HCT116 (cell line): ENCODE data around the gene PIAS2. TPM values are rescaled to one million over a fixed set of nuclear protein-coding genes. Genes with fewer than 3 reads are reported as not detected.

Experiments
- ATAC-seq: fragments of 200-7000 bp; cut with Tn5 transposase; 2 replicates; pipeline ENCODE4 v1.9.1; 2020; ENCODE audit warnings: mild to moderate bottlenecking, moderate library complexity
- BruUV-seq: library from RNA; stranded (reverse); fragments of 400-500 nt; replicated peaks from 2 replicates; lab custom pipeline; 2021; lab: Mats Ljungman, UMichigan
- CTCF ChIA-PET: fragments of 300-600 bp; sonication (Branson Sonifier 250); formaldehyde crosslinking; loops from one replicate; lab custom pipeline; 2021; ENCODE audit warnings: antibody characterized with exemption; lab: Charles Lee
- POLR2A ChIA-PET: fragments of 300-600, 350-600 bp; sonication (Branson Sonifier 250); formaldehyde crosslinking; loops from one replicate; lab custom pipeline; 2021; ENCODE audit warnings: antibody characterized with exemption; lab: Charles Lee
- RAD21 ChIA-PET, 2 experiments: fragments of 300-600 bp; sonication (Branson Sonifier 250); formaldehyde crosslinking; loops; one replicate each; lab custom pipeline; 2023; ENCODE audit warnings: low total read pairs in 2 of 2; ENCODE audit not compliant: uncharacterized antibody in 2 of 2, unreplicated experiment in 2 of 2, low non-redundant PET in 1 of 2; lab: Charles Lee
- DNase-seq: peaks from one replicate; pipeline ENCODE4 v3.0.0-alpha.2; 2010; ENCODE audit warnings: low read depth, low spot score
- H2AFZ ChIP-seq: fragments of 200-600 bp; shearing (Covaris generic), sonication (generic); 2 replicates; pipeline ENCODE4 v1.6.1; 2017; ENCODE audit warnings: low read depth, mixed run types, mixed read lengths, antibody characterized with exemption, low read length; ENCODE audit not compliant: poor library complexity, severe bottlenecking
- H3K27ac ChIP-seq: 2 replicates; pipeline ENCODE4 v1.5.1; 2012; ENCODE audit warnings: low read depth, low read length
- H3K27me3 ChIP-seq: fragments of 200-600 bp; sonication (generic); 2 replicates; pipeline ENCODE4 v1.6.1; 2016; ENCODE audit warnings: mixed run types, low read length, mixed read lengths; ENCODE audit not compliant: insufficient read depth
- H3K36me3 ChIP-seq, 2 experiments: fragments of 200-500 bp in 1 of 2; fragments of 200-600 bp in 1 of 2; sonication (Bioruptor generic) in 1 of 2; sonication (generic) in 1 of 2; 2 replicates each; pipeline versions ENCODE4 v1.5.1 to v1.6.1; 2014 to 2016; ENCODE audit warnings: low read length in 2 of 2, inconsistent platforms in 1 of 2, mixed read lengths in 1 of 2, mixed run types in 1 of 2; ENCODE audit not compliant: insufficient read depth in 2 of 2, control insufficient read depth in 1 of 2
- H3K4me1 ChIP-seq, 2 experiments: fragments of 200-600 bp in 1 of 2; sonication (generic) in 1 of 2; 2 replicates each; pipeline versions ENCODE4 v1.5.1 to v1.6.1; 2012 to 2017; ENCODE audit warnings: low read length in 2 of 2, inconsistent platforms in 1 of 2, mild to moderate bottlenecking in 1 of 2, mixed read lengths in 1 of 2, mixed run types in 1 of 2, moderate library complexity in 1 of 2; ENCODE audit not compliant: insufficient read depth in 2 of 2, control insufficient read depth in 1 of 2
- H3K4me2 ChIP-seq: fragments of 200-600 bp; sonication (generic); 2 replicates; pipeline ENCODE4 v1.6.1; 2017; ENCODE audit warnings: mixed run types, low read length, mixed read lengths
- H3K4me3 ChIP-seq, 2 experiments: fragments of 200-600 bp in 1 of 2; sonication (generic) in 1 of 2; replicated peaks in 1 of 2; 2 replicates each; pipeline ENCODE4 v1.5.1; 2011 to 2016; ENCODE audit warnings: low read length in 2 of 2, control low read depth in 1 of 2, low read depth in 1 of 2, mild to moderate bottlenecking in 1 of 2, mixed read lengths in 1 of 2, mixed run types in 1 of 2
- H3K79me2 ChIP-seq: fragments of 200-600 bp; sonication (generic); 2 replicates; pipeline ENCODE4 v1.6.1; 2017; ENCODE audit warnings: mild to moderate bottlenecking, mixed run types, low read length, moderate library complexity, mixed read lengths; ENCODE audit not compliant: insufficient read depth
- H3K9ac ChIP-seq: fragments of 200-600 bp; sonication (generic); 2 replicates; pipeline ENCODE4 v1.6.1; 2016; ENCODE audit warnings: low read length, mixed read lengths
- H3K9me2 ChIP-seq: fragments of 200-600 bp; sonication (generic), shearing (Covaris generic); 2 replicates; pipeline ENCODE4 v1.6.1; 2017; ENCODE audit warnings: mixed run types, mild to moderate bottlenecking, moderate library complexity; ENCODE audit not compliant: insufficient read depth
- H3K9me3 ChIP-seq, 2 experiments: fragments of 200-500 bp in 1 of 2; fragments of 200-600 bp in 1 of 2; sonication (Bioruptor generic) in 1 of 2; sonication (generic) in 1 of 2; 2 replicates each; pipeline ENCODE4 v1.6.1; 2014 to 2017; ENCODE audit warnings: low read length in 2 of 2, mixed read lengths in 2 of 2, inconsistent platforms in 1 of 2, low read depth in 1 of 2, mild to moderate bottlenecking in 1 of 2, mixed run types in 1 of 2, moderate library complexity in 1 of 2; ENCODE audit not compliant: control insufficient read depth in 1 of 2, insufficient read depth in 1 of 2
- H4K20me1 ChIP-seq: fragments of 200-600 bp; sonication (generic), shearing (Covaris generic); 2 replicates; pipeline ENCODE4 v1.6.1; 2017; ENCODE audit warnings: mixed run types, mild to moderate bottlenecking, moderate library complexity; ENCODE audit not compliant: insufficient read depth
- CBX3 ChIP-seq: IDR thresholded peaks from 2 replicates; pipeline ENCODE4 v1.6.1; 2012; ENCODE audit warnings: low read depth
- EZH2 ChIP-seq: fragments of 200-600 bp; sonication (generic); IDR thresholded peaks from 2 replicates; pipeline ENCODE4 v1.6.1; 2017; ENCODE audit warnings: antibody characterized with exemption, mixed run types
- FOSL1 ChIP-seq: IDR thresholded peaks from 2 replicates; pipeline ENCODE4 v1.6.1; 2012; ENCODE audit warnings: low read depth
- POLR2A ChIP-seq: IDR thresholded peaks from 2 replicates; pipeline ENCODE4 v1.7.0; 2011; ENCODE audit warnings: borderline replicate concordance; ENCODE audit not compliant: insufficient read depth, insufficient read length; ENCODE audit errors: extremely low read depth
- POLR2AphosphoS5 ChIP-seq: IDR thresholded peaks from 2 replicates; pipeline ENCODE4 v1.6.1; 2011; ENCODE audit warnings: mild to moderate bottlenecking, low read depth, low read length, moderate library complexity
- RAD21 ChIP-seq: IDR thresholded peaks from 2 replicates; pipeline ENCODE4 v1.6.1; 2012; ENCODE audit warnings: low read depth, mild to moderate bottlenecking
- SP1 ChIP-seq: IDR thresholded peaks from 2 replicates; pipeline ENCODE4 v1.6.1; 2012; ENCODE audit warnings: low read depth
- SRF ChIP-seq: IDR thresholded peaks from 2 replicates; pipeline ENCODE4 v1.6.1; 2012; ENCODE audit warnings: low read depth
- ZNF274 ChIP-seq: fragments of 200-500 bp; sonication (Bioruptor generic); IDR thresholded peaks from 2 replicates; pipeline ENCODE4 v1.6.1; 2014; ENCODE audit warnings: mild to moderate bottlenecking, low read depth, low read length, inconsistent platforms
- intact Hi-C: fragments of 100-400 bp; cut with micrococcal nuclease; formaldehyde crosslinking; loops from 2 replicates; pipeline ENCODE4 v1.10.0; 2022
- total RNA-seq: library from RNA; stranded (reverse); gene quantifications from one replicate; pipeline ENCODE4 v1.2.1, GENCODE V29; 2021; ENCODE audit not compliant: unreplicated experiment
- TF ChIP-seq, protein P1 (sequence below), 3 experiments: fragments of 200-600 bp in 1 of 3; sonication (generic) in 1 of 3; IDR thresholded peaks in 2 of 3; conservative IDR thresholded peaks in 1 of 3; 2 replicates each; pipeline ENCODE4 v1.5.1; 2012 to 2017; ENCODE audit warnings: low read depth in 2 of 3, low read length in 2 of 3, antibody characterized with exemption in 1 of 3, borderline replicate concordance in 1 of 3, control low read depth in 1 of 3, mild to moderate bottlenecking in 1 of 3, mixed read lengths in 1 of 3, mixed run types in 1 of 3, moderate library complexity in 1 of 3; ENCODE audit not compliant: insufficient read depth in 1 of 3
- TF ChIP-seq, protein P2 (sequence below): IDR thresholded peaks from 2 replicates; pipeline ENCODE4 v1.6.1; 2012
- TF ChIP-seq, protein P3 (sequence below): IDR thresholded peaks from 2 replicates; pipeline ENCODE4 v1.6.1; 2011; ENCODE audit warnings: mild to moderate bottlenecking, low read length, moderate library complexity; ENCODE audit not compliant: insufficient replicate concordance; ENCODE audit errors: extremely low read depth
- TF ChIP-seq, protein P4 (sequence below): IDR thresholded peaks from 2 replicates; pipeline ENCODE4 v1.6.1; 2012; ENCODE audit warnings: low read depth

Gene PIAS2
- total RNA-seq, 1 experiment from 2014 or later = 31.7 TPM

DNA sequence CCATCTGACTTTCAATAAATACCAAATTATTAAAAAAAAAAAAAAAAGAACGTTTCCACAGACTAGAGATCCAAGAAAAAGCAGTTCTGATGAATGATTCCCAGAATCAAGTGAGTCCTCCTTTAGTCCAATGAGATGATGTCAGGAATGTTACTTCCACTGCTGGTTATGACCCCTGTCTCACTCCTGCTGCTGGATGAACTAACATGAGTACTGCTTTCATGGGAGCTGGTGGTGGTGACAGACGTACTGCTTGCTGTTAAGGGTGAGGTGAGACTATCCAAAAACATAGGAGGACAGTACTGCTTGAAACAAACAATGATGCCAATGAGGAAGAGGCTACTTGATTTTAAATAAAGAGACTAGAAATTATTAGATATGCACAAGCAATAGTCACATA lies 105.0 kb downstream of the PIAS2 start:
- Histone ChIP-seq H3K36me3 (no peaks in the 10 kb centered on the region), H3K9ac (no peak overlapping the region), H3K4me1 (no peaks in the 10 kb centered on the region), H3K4me3 (no peak overlapping the region), H3K27ac (no peak overlapping the region), H2AFZ (no peak overlapping the region), H4K20me1 (no peaks in the 10 kb centered on the region), H3K79me2 (no peaks in the 10 kb centered on the region), H3K9me2 (no peaks in the 10 kb centered on the region), H3K4me2 (no peak overlapping the region), H3K9me3 (no peaks in the 10 kb centered on the region), H3K27me3 (no peaks in the 10 kb centered on the region)
- intact Hi-C loops = no loop called here
- POLR2A ChIA-PET = no interaction called here
- ATAC-seq (no peak), DNase-seq (no peak)
- BruUV-seq = no TSS peak
- RAD21 ChIA-PET = no interaction called here
- CTCF ChIA-PET = no interaction called here
- no peak for TF ChIP-seq SP1
- TF ChIP-seq POLR2AphosphoS5 = no peak
- TF ChIP-seq, protein P1, sequence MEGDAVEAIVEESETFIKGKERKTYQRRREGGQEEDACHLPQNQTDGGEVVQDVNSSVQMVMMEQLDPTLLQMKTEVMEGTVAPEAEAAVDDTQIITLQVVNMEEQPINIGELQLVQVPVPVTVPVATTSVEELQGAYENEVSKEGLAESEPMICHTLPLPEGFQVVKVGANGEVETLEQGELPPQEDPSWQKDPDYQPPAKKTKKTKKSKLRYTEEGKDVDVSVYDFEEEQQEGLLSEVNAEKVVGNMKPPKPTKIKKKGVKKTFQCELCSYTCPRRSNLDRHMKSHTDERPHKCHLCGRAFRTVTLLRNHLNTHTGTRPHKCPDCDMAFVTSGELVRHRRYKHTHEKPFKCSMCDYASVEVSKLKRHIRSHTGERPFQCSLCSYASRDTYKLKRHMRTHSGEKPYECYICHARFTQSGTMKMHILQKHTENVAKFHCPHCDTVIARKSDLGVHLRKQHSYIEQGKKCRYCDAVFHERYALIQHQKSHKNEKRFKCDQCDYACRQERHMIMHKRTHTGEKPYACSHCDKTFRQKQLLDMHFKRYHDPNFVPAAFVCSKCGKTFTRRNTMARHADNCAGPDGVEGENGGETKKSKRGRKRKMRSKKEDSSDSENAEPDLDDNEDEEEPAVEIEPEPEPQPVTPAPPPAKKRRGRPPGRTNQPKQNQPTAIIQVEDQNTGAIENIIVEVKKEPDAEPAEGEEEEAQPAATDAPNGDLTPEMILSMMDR (IDR thresholded peaks at IDR 0.05 in 2 of 3, conservative IDR thresholded peaks at IDR 0.05 in 1 of 3; ENCODE audit: borderline replicate concordance in 1 of 3, insufficient read depth in 1 of 3, low read depth in 2 of 3, low read length in 2 of 3) = no peak
- TF ChIP-seq, protein P2, sequence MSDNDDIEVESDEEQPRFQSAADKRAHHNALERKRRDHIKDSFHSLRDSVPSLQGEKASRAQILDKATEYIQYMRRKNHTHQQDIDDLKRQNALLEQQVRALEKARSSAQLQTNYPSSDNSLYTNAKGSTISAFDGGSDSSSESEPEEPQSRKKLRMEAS = no peak

DNA sequence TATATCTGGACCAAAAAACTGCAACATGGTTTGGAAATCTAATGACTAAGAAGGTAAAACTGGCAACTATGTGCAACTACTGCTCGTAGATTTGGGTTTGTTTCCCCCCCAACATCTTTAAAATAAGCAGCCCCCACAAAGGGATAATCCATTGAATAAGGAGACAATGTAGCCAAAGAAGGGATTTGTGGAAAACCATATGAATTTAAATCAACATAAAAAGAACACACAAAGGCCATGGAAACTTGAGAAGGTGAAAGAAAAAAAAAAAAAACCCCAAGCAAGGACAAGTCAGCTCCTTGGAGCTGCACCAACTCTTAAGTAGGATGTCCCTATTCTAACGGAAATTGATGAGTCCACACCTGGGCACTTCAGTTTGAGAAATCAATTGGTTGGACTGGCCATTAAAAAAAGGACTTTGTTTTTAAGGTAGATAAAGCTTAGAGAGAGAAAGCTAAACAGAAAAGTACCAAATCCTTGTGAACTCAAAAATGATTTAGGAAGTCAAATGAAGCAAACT lies 106.8 kb downstream of the PIAS2 start:
- H3K9ac ChIP-seq = no peak overlapping the region
- no peak for DNase-seq
- intact Hi-C loops = no loop called here
- no peak overlapping the region for H3K4me3 ChIP-seq
- ChIA-PET RAD21 (interaction anchor here in 1 of 2 experiments (0.6 kb wide), 1 partner anchor 1837 kb away, joined by 5 read pairs; no protein-coding TSS in a partner anchor), CTCF (no interaction called here), POLR2A (no interaction called here)
- no TSS peak for BruUV-seq
- no peaks in the 10 kb centered on the region for H3K79me2 ChIP-seq
- H4K20me1 ChIP-seq = no peaks in the 10 kb centered on the region
- H3K9me2 ChIP-seq = no peaks in the 10 kb centered on the region
- H3K36me3 ChIP-seq = no peaks in the 10 kb centered on the region
- H3K27me3 ChIP-seq = no peaks in the 10 kb centered on the region
- no peaks in the 10 kb centered on the region for H3K9me3 ChIP-seq
- no peaks in the 10 kb centered on the region for H3K4me1 ChIP-seq
- H2AFZ ChIP-seq = no peak overlapping the region
- H3K4me2 ChIP-seq = no peak overlapping the region
- ATAC-seq = no peak
- no peak overlapping the region for H3K27ac ChIP-seq
- TF ChIP-seq EZH2 = no peak
- TF ChIP-seq POLR2AphosphoS5 = no peak
- no peak for TF ChIP-seq CBX3
- TF ChIP-seq FOSL1 = no peak
- TF ChIP-seq SRF = no peak
- TF ChIP-seq, protein P3, sequence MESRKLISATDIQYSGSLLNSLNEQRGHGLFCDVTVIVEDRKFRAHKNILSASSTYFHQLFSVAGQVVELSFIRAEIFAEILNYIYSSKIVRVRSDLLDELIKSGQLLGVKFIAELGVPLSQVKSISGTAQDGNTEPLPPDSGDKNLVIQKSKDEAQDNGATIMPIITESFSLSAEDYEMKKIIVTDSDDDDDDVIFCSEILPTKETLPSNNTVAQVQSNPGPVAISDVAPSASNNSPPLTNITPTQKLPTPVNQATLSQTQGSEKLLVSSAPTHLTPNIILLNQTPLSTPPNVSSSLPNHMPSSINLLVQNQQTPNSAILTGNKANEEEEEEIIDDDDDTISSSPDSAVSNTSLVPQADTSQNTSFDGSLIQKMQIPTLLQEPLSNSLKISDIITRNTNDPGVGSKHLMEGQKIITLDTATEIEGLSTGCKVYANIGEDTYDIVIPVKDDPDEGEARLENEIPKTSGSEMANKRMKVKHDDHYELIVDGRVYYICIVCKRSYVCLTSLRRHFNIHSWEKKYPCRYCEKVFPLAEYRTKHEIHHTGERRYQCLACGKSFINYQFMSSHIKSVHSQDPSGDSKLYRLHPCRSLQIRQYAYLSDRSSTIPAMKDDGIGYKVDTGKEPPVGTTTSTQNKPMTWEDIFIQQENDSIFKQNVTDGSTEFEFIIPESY = no peak
- no peak for TF ChIP-seq ZNF274
- TF ChIP-seq RAD21 = no peak
- TF ChIP-seq, protein P4, sequence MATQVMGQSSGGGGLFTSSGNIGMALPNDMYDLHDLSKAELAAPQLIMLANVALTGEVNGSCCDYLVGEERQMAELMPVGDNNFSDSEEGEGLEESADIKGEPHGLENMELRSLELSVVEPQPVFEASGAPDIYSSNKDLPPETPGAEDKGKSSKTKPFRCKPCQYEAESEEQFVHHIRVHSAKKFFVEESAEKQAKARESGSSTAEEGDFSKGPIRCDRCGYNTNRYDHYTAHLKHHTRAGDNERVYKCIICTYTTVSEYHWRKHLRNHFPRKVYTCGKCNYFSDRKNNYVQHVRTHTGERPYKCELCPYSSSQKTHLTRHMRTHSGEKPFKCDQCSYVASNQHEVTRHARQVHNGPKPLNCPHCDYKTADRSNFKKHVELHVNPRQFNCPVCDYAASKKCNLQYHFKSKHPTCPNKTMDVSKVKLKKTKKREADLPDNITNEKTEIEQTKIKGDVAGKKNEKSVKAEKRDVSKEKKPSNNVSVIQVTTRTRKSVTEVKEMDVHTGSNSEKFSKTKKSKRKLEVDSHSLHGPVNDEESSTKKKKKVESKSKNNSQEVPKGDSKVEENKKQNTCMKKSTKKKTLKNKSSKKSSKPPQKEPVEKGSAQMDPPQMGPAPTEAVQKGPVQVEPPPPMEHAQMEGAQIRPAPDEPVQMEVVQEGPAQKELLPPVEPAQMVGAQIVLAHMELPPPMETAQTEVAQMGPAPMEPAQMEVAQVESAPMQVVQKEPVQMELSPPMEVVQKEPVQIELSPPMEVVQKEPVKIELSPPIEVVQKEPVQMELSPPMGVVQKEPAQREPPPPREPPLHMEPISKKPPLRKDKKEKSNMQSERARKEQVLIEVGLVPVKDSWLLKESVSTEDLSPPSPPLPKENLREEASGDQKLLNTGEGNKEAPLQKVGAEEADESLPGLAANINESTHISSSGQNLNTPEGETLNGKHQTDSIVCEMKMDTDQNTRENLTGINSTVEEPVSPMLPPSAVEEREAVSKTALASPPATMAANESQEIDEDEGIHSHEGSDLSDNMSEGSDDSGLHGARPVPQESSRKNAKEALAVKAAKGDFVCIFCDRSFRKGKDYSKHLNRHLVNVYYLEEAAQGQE = no peak
- TF ChIP-seq POLR2A = no peak
- TF ChIP-seq SP1 = no peak
